T-helper 2 cell treated with Interferon-gamma antibody and Interleukin-4, amounts not matched to agents 100 ng/mL and 5 ng/mL, for 36 hours (primary cell): ENCODE data around the gene PTGDS. TPM values are rescaled to one million over a fixed set of nuclear protein-coding genes. Genes with fewer than 3 reads are reported as not detected.

ENCODE experiments used
- intact Hi-C: fragments of 100-400 bp; cut with micrococcal nuclease; formaldehyde crosslinking; loops from one replicate; pipeline ENCODE4 v1.15.1; 2023
- total RNA-seq: library from RNA; stranded (reverse); gene quantifications from 2 replicates; pipeline ENCODE4 v1.2.3, GENCODE V29; 2022

Gene PTGDS
- total RNA-seq, 1 donor from 2014 or later, result 6.5 TPM

- intact Hi-C loops, result no loop called here
Measured at GRCh38 chr9:136957461-136957860, 19.8 kb upstream of the PTGDS start.

- intact Hi-C loops, result no loop called here
Measured at GRCh38 chr9:136957901-136958300, 19.4 kb upstream of the PTGDS start.

- intact Hi-C loops, result no loop called here
Measured at GRCh38 chr9:136958473-136958872, 18.8 kb upstream of the PTGDS start.

- intact Hi-C loops, result no loop called here
Measured at GRCh38 chr9:136958898-136959850, 18.1 kb upstream of the PTGDS start.

- intact Hi-C loops, result no loop called here
Measured at GRCh38 chr9:136960212-136960937, 16.9 kb upstream of the PTGDS start.

- intact Hi-C loops, result no loop called here
Measured at GRCh38 chr9:136960938-136961275, 16.4 kb upstream of the PTGDS start.

- intact Hi-C loops, result no loop called here
Measured at GRCh38 chr9:136961279-136962065, 15.8 kb upstream of the PTGDS start.

GRCh38 chr9:136962163-136962562, 15.1 kb upstream of the PTGDS start:
- intact Hi-C loops, result no loop called here

- intact Hi-C loops, result no loop called here
Measured at GRCh38 chr9:136962701-136963248, 14.5 kb upstream of the PTGDS start.

GRCh38 chr9:136963341-136963740, 14.0 kb upstream of the PTGDS start:
- intact Hi-C loops, result no loop called here

GRCh38 chr9:136963751-136964150, 13.6 kb upstream of the PTGDS start:
- intact Hi-C loops, result no loop called here

GRCh38 chr9:136964171-136964689, 13.1 kb upstream of the PTGDS start:
- intact Hi-C loops, result no loop called here

- intact Hi-C loops, result no loop called here
Measured at GRCh38 chr9:136964833-136965422, 12.4 kb upstream of the PTGDS start.

- intact Hi-C loops, result no loop called here
Measured at GRCh38 chr9:136965771-136966484, 11.4 kb upstream of the PTGDS start.

GRCh38 chr9:136968333-136969127, 8.8 kb upstream of the PTGDS start:
- intact Hi-C loops, result no loop called here

GRCh38 chr9:136969150-136969549, 8.2 kb upstream of the PTGDS start:
- intact Hi-C loops, result no loop called here

- intact Hi-C loops, result no loop called here
Measured at GRCh38 chr9:136969774-136970173, 7.5 kb upstream of the PTGDS start.

- intact Hi-C loops, result no loop called here
Measured at GRCh38 chr9:136970361-136970760, 6.9 kb upstream of the PTGDS start.

- intact Hi-C loops, result no loop called here
Measured at GRCh38 chr9:136971746-136972145, 5.6 kb upstream of the PTGDS start.
